Thoracic aorta (tissue), 2 donors: ENCODE data around the gene CDIP1. TPM values are rescaled to one million over a fixed set of nuclear protein-coding genes. Genes with fewer than 3 reads are reported as not detected.

Experiments
- ATAC-seq: fragments of 150-250 bp; one replicate; pipeline ENCODE4 v1.8.0; 2017; ENCODE audit warnings: low read depth; ENCODE audit not compliant: insufficient number of reproducible peaks, low FRiP score
- DNase-seq: peaks from one replicate; pipeline ENCODE4 v3.0.0-alpha.2; 2020; ENCODE audit warnings: low spot score
- H3K27ac ChIP-seq, 2 donors: fragments of 200-600 bp; sonication (generic); 1 replicate in 1 of 2; 2 replicates in 1 of 2; pipeline ENCODE4 v1.5.1; 2016; ENCODE audit warnings: mild to moderate bottlenecking in 2 of 2, moderate library complexity in 2 of 2
- H3K27me3 ChIP-seq: fragments of 200-600 bp; sonication (generic); replicated peaks from 2 replicates; pipeline ENCODE4 v1.6.0; 2016; ENCODE audit warnings: mild to moderate bottlenecking; ENCODE audit not compliant: insufficient read depth
- H3K36me3 ChIP-seq: fragments of 200-600 bp; sonication (generic); one replicate; pipeline ENCODE4 v1.5.1; 2016
- H3K4me1 ChIP-seq, 2 donors: fragments of 200-600 bp; sonication (generic); 1 replicate in 1 of 2; 2 replicates in 1 of 2; pipeline versions ENCODE4 v1.5.1 to v1.6.0; 2016; ENCODE audit warnings: low read depth in 2 of 2, mild to moderate bottlenecking in 1 of 2; ENCODE audit not compliant: control insufficient read depth in 1 of 2
- H3K4me3 ChIP-seq: fragments of 200-600 bp; sonication (generic); 2 replicates; pipeline ENCODE4 v1.5.1; 2016; ENCODE audit warnings: mild to moderate bottlenecking
- H3K9me3 ChIP-seq: fragments of 200-600 bp; sonication (generic); 2 replicates; pipeline ENCODE4 v1.5.1; 2016
- CTCF ChIP-seq: fragments of 200-600 bp; sonication (generic); IDR thresholded peaks from one replicate; pipeline ENCODE4 v1.5.1; 2019; ENCODE audit warnings: antibody characterized with exemption
- total RNA-seq, 2 donors: library from RNA; depleted of rRNA; stranded (reverse); fragments of >200 nt; gene quantifications; one replicate each; pipeline versions ENCODE4 v1.1.0 to v1.2.3, GENCODE V29; 2016

CDIP1 gene
- total RNA-seq, 2 donors from 2014 or later, result 33.2 to 33.5 TPM

- Histone ChIP-seq H3K4me3 (no peak overlapping the region), H3K9me3 (no peaks in the 10 kb centered on the region), H3K27me3 (no peaks in the 10 kb centered on the region), H3K36me3 (no peaks in the 10 kb centered on the region), H3K27ac (no peak overlapping the region), H3K4me1 (peaks cover 5 to 11% of the 10 kb centered on the region in 2 donors)
- no peak for TF ChIP-seq CTCF
- ATAC-seq (no peak), DNase-seq (no peak)
These were observed 43.7 kb downstream of the CDIP1 start for GRCh38 chr16:4494746-4495490.

DNA sequence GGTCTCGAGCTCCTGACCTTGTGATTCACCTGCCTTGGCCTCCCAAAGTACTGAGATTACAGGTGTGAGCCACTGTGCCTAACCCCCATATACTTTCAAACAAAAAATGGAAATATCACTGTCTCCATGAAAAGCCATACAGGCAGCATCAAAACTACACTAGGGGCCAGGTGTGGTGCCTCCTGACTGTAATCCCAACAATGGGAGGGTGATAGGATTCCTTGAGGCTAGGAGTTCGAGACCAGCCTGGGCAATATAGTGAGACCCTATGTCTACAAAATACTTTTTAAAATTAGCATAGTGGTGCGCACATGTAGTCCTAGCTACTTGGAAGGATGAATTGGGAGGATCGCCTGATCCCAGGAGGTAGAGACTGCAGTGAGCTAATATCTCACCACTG lies 46.7 kb downstream of the CDIP1 start:
- Histone ChIP-seq H3K36me3 (no peaks in the 10 kb centered on the region), H3K4me1 (peaks cover 3 to 8% of the 10 kb centered on the region in 2 donors), H3K27me3 (no peaks in the 10 kb centered on the region), H3K9me3 (no peaks in the 10 kb centered on the region), H3K4me3 (no peak overlapping the region), H3K27ac (no peak overlapping the region)
- ATAC-seq (no peak), DNase-seq (no peak)
- TF ChIP-seq CTCF, result no peak

- no peak overlapping the region for H3K4me3 ChIP-seq
- H3K9me3 ChIP-seq, result no peaks in the 10 kb centered on the region
- ATAC-seq (no peak), DNase-seq (no peak)
- H3K36me3 ChIP-seq, result peaks cover 5% of the 10 kb centered on the region
- H3K27me3 ChIP-seq, result no peaks in the 10 kb centered on the region
- no peak for TF ChIP-seq CTCF
- H3K27ac ChIP-seq, result no peak overlapping the region
- H3K4me1 ChIP-seq, result no peaks in the 10 kb centered on the region
These were observed 49.5 kb downstream of the CDIP1 start for GRCh38 chr16:4489030-4489429.

DNA sequence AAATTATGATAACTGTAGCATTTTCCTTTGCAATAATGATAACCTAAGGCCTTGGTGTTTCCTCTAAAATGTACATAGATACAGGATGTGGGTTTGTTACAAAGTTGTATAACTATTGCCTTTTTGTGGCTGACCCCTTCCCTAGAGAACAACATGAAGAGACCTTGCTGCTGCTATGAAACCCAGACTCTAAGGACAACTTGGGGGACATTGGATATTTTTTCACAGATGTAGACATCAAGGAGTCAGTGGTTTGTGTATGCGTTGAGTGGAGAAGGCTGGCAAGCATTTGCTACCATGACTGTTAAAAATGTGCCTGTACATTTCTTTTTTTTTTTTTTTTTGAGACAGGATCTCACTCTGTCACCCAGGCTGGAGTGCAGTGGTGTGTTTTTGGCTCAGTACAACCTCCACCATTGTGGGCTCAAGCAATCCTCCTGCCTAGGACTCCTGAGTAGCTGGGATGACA lies 50.0 kb downstream of the CDIP1 start:
- no peaks in the 10 kb centered on the region for H3K9me3 ChIP-seq
- H3K27me3 ChIP-seq, result no peaks in the 10 kb centered on the region
- H3K27ac ChIP-seq, result no peak overlapping the region
- TF ChIP-seq CTCF, result no peak
- no peak overlapping the region for H3K4me3 ChIP-seq
- no peaks in the 10 kb centered on the region for H3K4me1 ChIP-seq
- DNase-seq, result no peak
- H3K36me3 ChIP-seq, result peaks cover 5% of the 10 kb centered on the region
- ATAC-seq, result no peak

GRCh38 chr16:4487955-4488498 lies 50.5 kb downstream of the CDIP1 start:
- DNase-seq, result no peak
- Histone ChIP-seq H3K9me3 (no peaks in the 10 kb centered on the region), H3K36me3 (peaks cover 5% of the 10 kb centered on the region), H3K27me3 (no peaks in the 10 kb centered on the region), H3K27ac (no peak overlapping the region), H3K4me3 (no peak overlapping the region), H3K4me1 (no peaks in the 10 kb centered on the region)
- no peak for TF ChIP-seq CTCF
- ATAC-seq, result no peak
